ENCODE results near the gene CKLF.

- TF ChIP-seq, protein P1, sequence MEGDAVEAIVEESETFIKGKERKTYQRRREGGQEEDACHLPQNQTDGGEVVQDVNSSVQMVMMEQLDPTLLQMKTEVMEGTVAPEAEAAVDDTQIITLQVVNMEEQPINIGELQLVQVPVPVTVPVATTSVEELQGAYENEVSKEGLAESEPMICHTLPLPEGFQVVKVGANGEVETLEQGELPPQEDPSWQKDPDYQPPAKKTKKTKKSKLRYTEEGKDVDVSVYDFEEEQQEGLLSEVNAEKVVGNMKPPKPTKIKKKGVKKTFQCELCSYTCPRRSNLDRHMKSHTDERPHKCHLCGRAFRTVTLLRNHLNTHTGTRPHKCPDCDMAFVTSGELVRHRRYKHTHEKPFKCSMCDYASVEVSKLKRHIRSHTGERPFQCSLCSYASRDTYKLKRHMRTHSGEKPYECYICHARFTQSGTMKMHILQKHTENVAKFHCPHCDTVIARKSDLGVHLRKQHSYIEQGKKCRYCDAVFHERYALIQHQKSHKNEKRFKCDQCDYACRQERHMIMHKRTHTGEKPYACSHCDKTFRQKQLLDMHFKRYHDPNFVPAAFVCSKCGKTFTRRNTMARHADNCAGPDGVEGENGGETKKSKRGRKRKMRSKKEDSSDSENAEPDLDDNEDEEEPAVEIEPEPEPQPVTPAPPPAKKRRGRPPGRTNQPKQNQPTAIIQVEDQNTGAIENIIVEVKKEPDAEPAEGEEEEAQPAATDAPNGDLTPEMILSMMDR (IDR thresholded peaks at IDR 0.05 in 4 of 5, conservative IDR thresholded peaks at IDR 0.05 in 1 of 5) = no peak
- no peak for TF ChIP-seq POLR2A (IDR thresholded peaks at IDR 0.05)
Observed at GRCh38 chr16:66511602-66512271, 40.6 kb upstream of the CKLF start.
